GM18526 (cell line): ENCODE data around the gene MX1.

ENCODE experiments used
- POLR2A ChIP-seq: IDR thresholded peaks from 3 replicates; pipeline ENCODE4 v1.6.1; 2011; ENCODE audit not compliant: insufficient read length; ENCODE audit errors: extremely low read depth

The MX1 gene

GRCh38 chr21:41466024-41466820 lies 40.2 kb downstream of the MX1 start:
- TF ChIP-seq POLR2A: no peak

- no peak for TF ChIP-seq POLR2A
Measured at GRCh38 chr21:41470054-41470453, 44.0 kb downstream of the MX1 start.

GRCh38 chr21:41472753-41473548 lies 46.9 kb downstream of the MX1 start:
- no peak for TF ChIP-seq POLR2A

GRCh38 chr21:41475714-41476420 lies 49.8 kb downstream of the MX1 start:
- TF ChIP-seq POLR2A: no peak

GRCh38 chr21:41477641-41478318 lies 51.7 kb downstream of the MX1 start:
- no peak for TF ChIP-seq POLR2A

- no peak for TF ChIP-seq POLR2A
Measured at GRCh38 chr21:41478319-41479177, 52.5 kb downstream of the MX1 start.

GRCh38 chr21:41479686-41480085 lies 53.6 kb downstream of the MX1 start:
- TF ChIP-seq POLR2A: no peak

GRCh38 chr21:41480086-41480690 lies 54.1 kb downstream of the MX1 start:
- no peak for TF ChIP-seq POLR2A

- TF ChIP-seq POLR2A: no peak
Measured at GRCh38 chr21:41481191-41481590, 55.2 kb downstream of the MX1 start.

- TF ChIP-seq POLR2A: no peak
Measured at GRCh38 chr21:41482301-41482700, 56.3 kb downstream of the MX1 start.

GRCh38 chr21:41482980-41483379 lies 56.9 kb downstream of the MX1 start:
- no peak for TF ChIP-seq POLR2A

GRCh38 chr21:41483415-41483814 lies 57.4 kb downstream of the MX1 start:
- no peak for TF ChIP-seq POLR2A

- TF ChIP-seq POLR2A: no peak
Measured at GRCh38 chr21:41483973-41484372, 57.9 kb downstream of the MX1 start.

GRCh38 chr21:41487082-41487481 lies 61.0 kb downstream of the MX1 start:
- TF ChIP-seq POLR2A: no peak
